Amygdala (tissue), 56 donors: ENCODE results near the gene LIPK.
"Not testable (repeated sequence)": the region's sequence is repeated elsewhere in the genome, so short reads cannot be mapped to it uniquely, and the experiment has no call there.

ENCODE experiments used
- DNase-seq, 56 donors: peaks; one replicate each; lab custom pipeline; 2025; lab: John Stamatoyannopoulos, UW

LIPK gene

DNA sequence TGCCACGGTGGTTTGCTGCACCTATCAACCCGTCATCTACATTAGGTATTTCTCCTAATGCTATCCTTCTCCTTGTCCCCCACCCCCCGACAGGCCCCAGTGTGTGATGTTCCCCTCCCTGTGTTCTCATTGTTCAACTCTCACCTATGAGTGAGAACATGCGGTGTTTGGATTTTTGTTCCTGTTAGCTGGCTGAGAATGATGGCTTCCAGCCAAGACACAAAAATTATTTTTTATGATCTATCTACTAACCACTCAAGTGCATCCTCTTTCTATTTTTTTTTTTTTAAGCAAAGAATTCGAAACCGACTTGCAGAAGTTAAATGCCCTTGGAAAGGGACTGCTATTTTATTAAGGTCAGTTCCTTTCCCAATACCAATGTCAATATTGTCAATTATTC is 3.3 kb downstream of the LIPK start:
- not testable (repeated sequence) for DNase-seq

DNA sequence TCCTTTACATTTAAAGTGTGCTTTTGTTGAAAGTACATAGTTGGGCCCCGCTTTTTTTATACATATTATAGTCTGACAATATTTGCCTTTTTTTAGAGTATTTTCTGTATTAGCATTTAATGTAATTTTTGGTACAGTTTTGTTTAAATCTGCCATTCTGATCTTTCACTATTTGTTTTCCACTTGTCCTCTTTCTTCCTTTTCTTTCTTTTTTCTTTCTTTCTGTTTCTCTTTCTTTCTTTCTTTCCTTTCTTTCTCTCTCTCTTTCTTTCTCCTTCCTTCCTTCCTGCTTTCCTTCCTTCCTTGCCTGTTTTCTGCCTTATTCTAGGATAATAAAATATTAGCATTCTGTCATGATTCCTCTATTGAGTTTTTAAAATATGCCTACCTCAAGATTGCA is 9.5 kb downstream of the LIPK start:
- no peak for DNase-seq

DNA sequence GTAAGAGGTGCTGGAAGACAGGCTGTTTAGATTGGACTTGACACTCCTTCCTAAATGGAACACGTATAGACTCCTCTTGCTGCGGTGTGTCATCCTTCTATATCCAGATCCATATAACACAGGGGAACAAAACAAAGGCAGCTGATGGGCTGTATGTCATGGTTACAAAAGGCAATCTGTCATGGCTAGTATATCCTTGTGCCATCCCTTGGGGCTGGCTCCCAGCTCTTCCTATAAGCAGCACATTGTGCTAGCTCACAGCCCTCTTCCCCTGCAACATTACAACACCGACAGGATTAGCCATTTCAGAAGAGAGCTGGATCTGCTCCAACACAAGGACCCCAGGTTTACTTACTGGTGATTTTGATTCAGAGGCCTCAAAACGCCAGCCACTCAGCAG is 15.3 kb downstream of the LIPK start:
- DNase-seq = no peak

- DNase-seq = no peak
Observed at GRCh38 chr10:88725798-88726197, 19.7 kb downstream of the LIPK start.

DNA sequence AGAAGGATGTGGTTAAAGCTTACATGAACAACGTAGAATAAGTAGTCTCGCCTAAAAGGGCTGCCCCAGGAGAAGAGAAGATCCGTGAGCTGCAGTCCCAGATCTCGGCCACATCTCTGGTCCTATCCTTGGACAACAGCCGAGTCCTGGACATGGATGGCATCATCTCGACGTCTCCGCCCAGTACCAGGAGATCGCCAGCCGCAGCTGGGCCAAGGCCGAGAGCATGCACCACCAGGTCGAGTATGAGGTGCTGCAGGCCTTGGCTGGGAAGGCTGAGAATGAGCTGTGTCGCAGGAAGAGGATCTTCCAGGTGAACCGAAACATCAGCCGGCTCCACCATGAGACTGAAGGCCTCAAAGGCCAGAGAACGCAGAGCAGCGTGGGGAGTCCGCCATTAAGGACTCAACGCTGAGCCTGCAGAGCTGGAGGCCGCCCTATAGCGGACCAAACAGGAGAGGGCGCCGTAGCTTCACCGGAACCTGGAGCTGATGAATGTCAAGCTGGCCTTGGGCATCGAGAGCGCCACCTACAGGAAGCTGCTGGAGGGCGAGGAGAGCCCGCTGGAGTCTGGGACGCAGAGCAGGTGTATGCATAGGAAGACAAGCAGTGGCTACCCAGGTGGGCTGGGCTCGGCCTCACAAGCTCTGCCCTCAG is 22.2 kb downstream of the LIPK start:
- DNase-seq = no peak

GRCh38 chr10:88730864-88731263 is 24.8 kb downstream of the LIPK start:
- no peak for DNase-seq

- DNase-seq = no peak
Observed at GRCh38 chr10:88731296-88731695, 25.2 kb downstream of the LIPK start.

DNA sequence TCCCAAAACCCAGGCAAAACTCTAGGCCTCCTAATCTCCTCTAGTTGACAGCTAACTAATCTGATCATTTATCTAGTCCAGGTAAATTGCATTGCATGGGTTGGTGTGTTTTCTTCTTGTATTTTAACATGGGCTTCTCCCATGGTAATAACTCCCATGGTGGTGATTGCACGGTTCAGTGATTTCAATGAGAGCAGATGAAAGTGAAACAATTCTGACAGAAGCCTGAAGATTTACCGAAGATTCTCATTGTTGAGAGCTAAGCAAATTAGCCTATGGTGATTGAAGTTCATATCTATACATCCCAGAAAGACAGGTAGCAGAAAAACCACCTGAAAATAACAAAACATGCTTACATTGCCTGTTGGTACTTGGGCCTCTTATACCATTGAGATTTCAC is 27.2 kb downstream of the LIPK start:
- no peak for DNase-seq

GRCh38 chr10:88735661-88736060 is 29.6 kb downstream of the LIPK start:
- no peak for DNase-seq

DNA sequence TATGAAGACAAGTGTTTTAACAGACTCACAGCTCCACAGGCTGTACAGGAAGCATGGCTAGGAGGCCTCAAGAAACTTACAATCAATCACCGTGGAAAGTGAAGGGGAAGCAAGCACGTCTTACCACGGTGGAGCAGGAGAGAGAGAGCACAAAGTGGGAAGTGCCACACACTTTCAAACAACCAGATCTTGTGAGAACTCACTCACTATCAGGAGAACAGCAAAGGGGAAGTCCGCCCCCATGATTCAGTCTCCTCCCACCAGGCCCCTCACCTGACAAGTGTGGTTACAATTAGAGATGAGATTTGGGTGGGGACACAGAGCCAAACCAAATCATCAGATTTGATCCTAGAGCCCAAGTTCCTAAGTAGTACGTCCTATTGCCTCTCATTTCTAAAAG is 35.9 kb downstream of the LIPK start:
- DNase-seq = not testable (repeated sequence)

DNA sequence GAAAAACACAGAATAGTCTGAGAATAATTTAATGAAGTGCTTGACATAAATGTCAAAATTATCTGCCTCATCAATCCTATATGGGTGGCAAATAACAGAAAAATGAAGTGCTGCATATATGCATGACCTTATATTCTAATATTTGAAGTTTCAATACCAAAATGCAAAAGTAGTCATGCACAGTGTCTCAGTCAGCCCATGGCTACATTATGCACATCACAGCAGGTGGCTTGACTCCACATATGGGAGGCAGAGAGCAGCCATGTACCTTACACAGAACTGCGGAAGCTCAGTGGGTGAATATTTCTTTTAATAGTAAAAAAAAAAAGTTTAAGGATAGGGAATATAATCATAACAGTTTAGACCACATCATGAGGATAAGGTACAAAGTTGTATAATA is 36.4 kb downstream of the LIPK start:
- DNase-seq = no peak

DNA sequence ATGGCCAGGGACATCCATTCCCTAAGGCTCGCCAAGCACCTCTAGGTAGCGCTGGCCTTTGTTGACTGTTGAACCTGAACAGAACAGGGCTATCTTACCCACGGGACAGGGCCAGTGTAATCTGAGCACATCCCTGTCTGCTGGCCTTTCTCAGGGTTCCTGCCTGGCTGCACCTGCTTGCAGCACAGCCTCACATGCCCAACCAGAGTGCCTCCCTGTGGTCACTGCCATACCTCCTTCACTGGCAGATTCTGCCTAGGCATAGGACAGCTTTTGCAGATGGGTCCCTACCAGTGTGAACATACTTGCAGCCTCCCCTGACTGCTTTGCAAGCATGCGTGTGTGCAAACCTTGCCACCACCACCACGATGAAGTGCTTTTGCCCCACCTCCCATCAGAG is 38.0 kb downstream of the LIPK start:
- no peak for DNase-seq

GRCh38 chr10:88745633-88746032 is 39.6 kb downstream of the LIPK start:
- no peak for DNase-seq

GRCh38 chr10:88754287-88754686 is 48.2 kb downstream of the LIPK start:
- no peak for DNase-seq

DNA sequence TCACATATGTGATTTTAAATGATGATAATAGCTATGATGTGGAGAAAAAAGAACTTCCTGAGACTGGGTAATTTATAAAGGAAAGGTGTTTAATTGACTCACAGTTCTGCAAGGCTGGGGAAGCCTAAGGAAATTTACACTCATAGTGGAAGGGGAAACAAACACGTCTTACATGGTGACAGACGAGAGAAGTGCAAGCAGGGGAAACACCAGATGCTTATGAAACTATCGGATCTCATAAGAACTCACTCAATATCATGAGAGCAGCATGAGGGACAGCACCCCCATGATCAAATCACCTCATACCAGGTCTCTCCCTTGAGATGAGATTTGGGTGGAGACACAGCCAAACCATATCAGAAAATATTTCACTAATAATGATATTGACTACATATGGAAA is 49.7 kb downstream of the LIPK start:
- DNase-seq = no peak

- DNase-seq = no peak
Observed at GRCh38 chr10:88756660-88757059, 50.6 kb downstream of the LIPK start.

DNA sequence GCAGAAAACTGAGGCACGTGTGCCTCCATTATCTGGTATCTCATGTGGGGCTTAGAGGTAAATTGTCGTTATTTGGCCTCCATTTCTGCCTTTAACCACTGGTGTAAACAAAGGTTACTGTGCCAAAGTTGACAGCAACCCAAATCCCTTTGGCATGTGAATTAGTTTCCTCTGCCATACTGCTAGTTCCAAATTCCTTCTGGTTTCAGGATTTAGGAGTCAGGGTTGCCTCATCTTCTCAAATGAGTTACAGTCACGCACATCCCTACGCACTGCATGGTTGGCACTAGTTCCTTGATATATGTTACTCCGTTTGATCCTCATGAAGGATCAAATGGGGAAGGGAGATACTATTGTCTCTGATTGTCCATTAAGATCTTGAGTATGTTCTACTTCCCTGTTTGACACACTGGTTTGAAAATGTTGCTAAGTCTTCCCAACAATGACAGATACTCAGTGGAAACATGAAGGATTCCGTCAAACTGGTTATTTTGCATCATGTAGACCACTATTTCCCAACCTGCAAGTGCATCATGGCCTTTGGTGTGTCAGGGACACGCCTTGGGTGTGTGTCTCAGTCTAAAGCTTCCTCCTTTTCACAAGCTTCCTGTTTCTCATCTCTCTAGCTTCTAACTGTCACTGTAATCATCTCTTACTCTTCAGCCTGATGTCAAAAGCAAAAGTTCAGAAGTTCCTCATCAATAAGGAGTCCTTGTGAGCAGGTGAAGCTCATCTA is 53.5 kb downstream of the LIPK start, which contains the start of gene LIPN:
LIPN (plus strand) TSS at position 655 of the 736 bp plus-strand sequence. CDS start 1,386 bp downstream, outside the sequence.
- peak in 2 of 56 donors; percentile 2 to 11 for DNase-seq

GRCh38 chr10:88762906-88763305 is 56.9 kb downstream of the LIPK start:
- no peak for DNase-seq

- no peak for DNase-seq
Observed at GRCh38 chr10:88763441-88763840, 57.4 kb downstream of the LIPK start.

DNA sequence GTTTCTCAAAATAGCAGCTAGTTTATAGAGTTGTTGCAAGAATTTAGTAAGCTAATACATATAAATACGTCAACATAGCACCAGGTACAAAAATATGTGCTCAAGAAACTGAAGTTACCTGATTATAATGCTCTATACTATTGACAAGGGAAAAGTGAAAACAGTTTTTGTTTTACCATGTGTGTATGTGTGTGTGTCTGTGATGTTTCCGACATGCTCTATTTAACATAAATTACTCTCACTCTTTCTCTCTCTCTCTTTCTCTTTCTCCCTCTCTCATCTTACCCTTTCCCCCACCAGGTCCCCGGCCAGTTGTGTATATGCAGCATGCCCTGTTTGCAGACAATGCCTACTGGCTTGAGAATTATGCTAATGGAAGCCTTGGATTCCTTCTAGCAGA is 58.1 kb downstream of the LIPK start:
- DNase-seq = no peak

- no peak for DNase-seq
Observed at GRCh38 chr10:88765816-88766215, 59.8 kb downstream of the LIPK start.

DNA sequence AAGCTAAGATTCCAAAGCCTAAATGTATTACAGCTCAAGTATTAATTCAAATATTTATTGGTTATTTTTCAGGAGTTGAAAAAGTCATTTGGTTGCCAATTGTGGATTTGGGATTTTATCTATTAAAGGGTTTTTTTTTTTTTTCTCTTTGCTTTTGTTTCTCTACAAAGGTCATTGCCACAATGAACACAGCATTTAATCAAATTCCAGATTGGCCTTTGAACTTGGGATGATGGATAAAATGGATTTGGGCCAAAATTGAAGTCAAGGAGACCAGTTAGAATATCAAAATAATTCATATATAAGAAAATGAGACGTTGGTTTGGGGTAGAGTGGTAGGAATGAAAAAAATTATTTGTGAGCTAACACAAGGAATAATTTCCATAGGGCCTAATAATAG is 63.3 kb downstream of the LIPK start:
- DNase-seq = no peak
